Hepatocyte (in vitro differentiated cells): ENCODE results near the gene EVL. TPM values are rescaled to one million over a fixed set of nuclear protein-coding genes. Genes with fewer than 3 reads are reported as not detected.

Experiments used
- DNase-seq: peaks from one replicate; pipeline ENCODE4 v3.0.0-alpha.2; 2016; ENCODE audit warnings: low spot score
- H2AFZ ChIP-seq: fragments of 200-600 bp; sonication (generic); 2 replicates; pipeline ENCODE4 v1.6.0; 2016; ENCODE audit warnings: antibody characterized with exemption, mild to moderate bottlenecking
- H3K27ac ChIP-seq: fragments of 200-600 bp; sonication (generic); 2 replicates; pipeline ENCODE4 v1.5.1; 2016; ENCODE audit warnings: mild to moderate bottlenecking
- H3K27me3 ChIP-seq: fragments of 200-600 bp; sonication (generic); 2 replicates; pipeline ENCODE4 v1.6.1; 2016
- H3K36me3 ChIP-seq: fragments of 200-600 bp; sonication (generic); replicated peaks from 2 replicates; pipeline ENCODE4 v1.5.1; 2016; ENCODE audit warnings: low read depth; ENCODE audit not compliant: insufficient read depth
- H3K4me1 ChIP-seq: fragments of 200-600 bp; sonication (generic); 2 replicates; pipeline ENCODE4 v1.5.1; 2016; ENCODE audit warnings: mild to moderate bottlenecking, moderate library complexity; ENCODE audit not compliant: insufficient read depth
- H3K4me2 ChIP-seq: fragments of 200-600 bp; sonication (generic); 2 replicates; pipeline ENCODE4 v1.6.0; 2016
- H3K4me3 ChIP-seq: fragments of 200-600 bp; sonication (generic); 2 replicates; pipeline ENCODE4 v1.5.1; 2016; ENCODE audit warnings: mild to moderate bottlenecking
- H3K79me2 ChIP-seq: fragments of 200-600 bp; sonication (generic); 2 replicates; pipeline ENCODE4 v1.6.0; 2017; ENCODE audit warnings: mild to moderate bottlenecking
- H3K9me2 ChIP-seq: fragments of 200-600 bp; sonication (generic); replicated peaks from 2 replicates; pipeline ENCODE4 v1.6.0; 2017; ENCODE audit warnings: mild to moderate bottlenecking; ENCODE audit not compliant: insufficient read depth
- H3K9me3 ChIP-seq: fragments of 200-600 bp; sonication (generic); 2 replicates; pipeline ENCODE4 v1.5.1; 2016; ENCODE audit warnings: low read depth, mild to moderate bottlenecking
- H4K20me1 ChIP-seq: fragments of 200-600 bp; sonication (generic); 2 replicates; pipeline ENCODE4 v1.6.0; 2016; ENCODE audit warnings: mild to moderate bottlenecking; ENCODE audit not compliant: insufficient read depth, poor library complexity, severe bottlenecking
- CTCF ChIP-seq: fragments of 200-600 bp; sonication (generic); IDR thresholded peaks from 2 replicates; pipeline ENCODE4 v1.5.1; 2016; ENCODE audit warnings: antibody characterized with exemption, mild to moderate bottlenecking; ENCODE audit not compliant: poor library complexity
- EZH2 ChIP-seq: fragments of 200-600 bp; sonication (generic); IDR thresholded peaks from 2 replicates; pipeline ENCODE4 v1.6.1; 2016; ENCODE audit warnings: antibody characterized with exemption, mild to moderate bottlenecking, borderline replicate concordance
- EZH2phosphoT487 ChIP-seq: fragments of 200-600 bp; sonication (generic); IDR thresholded peaks from one replicate; pipeline ENCODE4 v1.6.1; 2018; ENCODE audit warnings: antibody characterized with exemption, mild to moderate bottlenecking, low read depth, moderate library complexity; ENCODE audit not compliant: unreplicated experiment, severe bottlenecking
- WGBS: methylation state at CpG from one replicate; pipeline ENCODE4 v1.1.6; 2016; ENCODE audit warnings: low lambda C conversion rate; ENCODE audit errors: missing lambda C conversion rate; 5-methylcytosine and 5-hydroxymethylcytosine counted together
- polyA plus RNA-seq: library from polyadenylated mRNA; unstranded; fragments of >200 nt; fragmentation: Nextera tagmentation; extraction: Ambion mirVana; gene quantifications from 2 replicates; pipeline ENCODE4 v1.2.1, GENCODE V29; 2016
- total RNA-seq: library from RNA; depleted of rRNA; stranded (reverse); fragments of >200 nt; gene quantifications from 2 replicates; pipeline ENCODE4 v1.2.3, GENCODE V29; 2014

EVL gene
- total and polyA plus RNA-seq, 2 experiments from 2014 or later = 60.5 to 77.2 TPM

- no peak for DNase-seq
- no peaks in the 10 kb centered on the region for H3K4me1 ChIP-seq
- H3K79me2 ChIP-seq = no peaks in the 10 kb centered on the region
- H3K27ac ChIP-seq = no peak overlapping the region
- H2AFZ ChIP-seq = no peak overlapping the region
- no peak overlapping the region for H3K4me2 ChIP-seq
- H3K4me3 ChIP-seq = no peak overlapping the region
- TF ChIP-seq EZH2 (no peak), CTCF (no peak), EZH2phosphoT487 (no peak)
- H3K9me3 ChIP-seq = no peaks in the 10 kb centered on the region
- no peaks in the 10 kb centered on the region for H3K27me3 ChIP-seq
- H3K36me3 ChIP-seq = no peaks in the 10 kb centered on the region
- H3K9me2 ChIP-seq = no peaks in the 10 kb centered on the region
- WGBS = 89% methylated on average over 1 of the region's 1 CpG
- H4K20me1 ChIP-seq = no peaks in the 10 kb centered on the region
Observed at GRCh38 chr14:100168506-100168905, 103.3 kb downstream of the EVL start.

- H3K4me2 ChIP-seq = no peak overlapping the region
- WGBS = 96% methylated on average over 2 of the region's 2 CpGs
- no peak overlapping the region for H3K27ac ChIP-seq
- H4K20me1 ChIP-seq = no peaks in the 10 kb centered on the region
- no peak overlapping the region for H2AFZ ChIP-seq
- no peak overlapping the region for H3K4me3 ChIP-seq
- TF ChIP-seq EZH2 (no peak), CTCF (no peak), EZH2phosphoT487 (no peak)
- H3K27me3 ChIP-seq = no peaks in the 10 kb centered on the region
- H3K9me3 ChIP-seq = no peaks in the 10 kb centered on the region
- no peaks in the 10 kb centered on the region for H3K36me3 ChIP-seq
- H3K4me1 ChIP-seq = no peaks in the 10 kb centered on the region
- no peaks in the 10 kb centered on the region for H3K9me2 ChIP-seq
- no peak for DNase-seq
- H3K79me2 ChIP-seq = no peaks in the 10 kb centered on the region
Observed at GRCh38 chr14:100170880-100171279, 105.7 kb downstream of the EVL start.

GRCh38 chr14:100172811-100173210 is 107.6 kb downstream of the EVL start:
- Histone ChIP-seq H3K36me3 (no peaks in the 10 kb centered on the region), H3K79me2 (no peaks in the 10 kb centered on the region), H3K4me1 (no peaks in the 10 kb centered on the region), H3K27ac (no peak overlapping the region), H4K20me1 (no peaks in the 10 kb centered on the region), H3K4me2 (no peak overlapping the region), H3K9me3 (no peaks in the 10 kb centered on the region), H2AFZ (no peak overlapping the region), H3K4me3 (no peak overlapping the region), H3K9me2 (no peaks in the 10 kb centered on the region), H3K27me3 (no peaks in the 10 kb centered on the region)
- 86% methylated on average over 5 of the region's 5 CpGs for WGBS
- no peak for DNase-seq
- TF ChIP-seq EZH2 (no peak), CTCF (no peak), EZH2phosphoT487 (no peak)

- Histone ChIP-seq H3K36me3 (no peaks in the 10 kb centered on the region), H3K27ac (no peak overlapping the region), H3K79me2 (no peaks in the 10 kb centered on the region), H3K27me3 (no peaks in the 10 kb centered on the region), H3K9me3 (no peaks in the 10 kb centered on the region), H3K9me2 (no peaks in the 10 kb centered on the region), H2AFZ (no peak overlapping the region), H3K4me2 (no peak overlapping the region), H3K4me3 (no peak overlapping the region), H4K20me1 (no peaks in the 10 kb centered on the region), H3K4me1 (no peaks in the 10 kb centered on the region)
- WGBS = 76% methylated on average over 7 of the region's 7 CpGs
- no peak for TF ChIP-seq CTCF
- TF ChIP-seq EZH2phosphoT487 = no peak
- no peak for TF ChIP-seq EZH2
- DNase-seq = no peak
Observed at GRCh38 chr14:100173353-100173752, 108.1 kb downstream of the EVL start.
